NB4 (cell line): ENCODE measurements around the gene FRAS1.

Experiments used
- CTCF ChIP-seq: IDR thresholded peaks from one replicate; pipeline ENCODE4 v1.5.1; 2012; ENCODE audit warnings: low read depth, low read length
- POLR2A ChIP-seq: IDR thresholded peaks from 2 replicates; pipeline ENCODE4 v1.6.1; 2011; ENCODE audit warnings: mild to moderate bottlenecking; ENCODE audit not compliant: insufficient read length; ENCODE audit errors: extremely low read depth
- TF ChIP-seq, protein P1 (sequence below): IDR thresholded peaks from 2 replicates; pipeline ENCODE4 v1.6.1; 2011; ENCODE audit warnings: low read depth, low read length

- TF ChIP-seq CTCF (no peak), POLR2A (no peak)
- TF ChIP-seq, protein P1, sequence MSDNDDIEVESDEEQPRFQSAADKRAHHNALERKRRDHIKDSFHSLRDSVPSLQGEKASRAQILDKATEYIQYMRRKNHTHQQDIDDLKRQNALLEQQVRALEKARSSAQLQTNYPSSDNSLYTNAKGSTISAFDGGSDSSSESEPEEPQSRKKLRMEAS: no peak
Measured at GRCh38 chr4:78143634-78144033, 86.5 kb downstream of the FRAS1 start.
